NCI-H69 (cell line): ENCODE data around the gene FCN2.

Source experiments
- DNase-seq: peaks from one replicate; lab custom pipeline; 2025; lab: John Stamatoyannopoulos, UW

FCN2 gene

GRCh38 chr9:134869554-134870300 lies 10.9 kb upstream of the FCN2 start:
- no peak for DNase-seq

- no peak for DNase-seq
These were observed 10.3 kb upstream of the FCN2 start for GRCh38 chr9:134870301-134870694.

GRCh38 chr9:134870746-134871662 lies 9.6 kb upstream of the FCN2 start:
- no peak for DNase-seq

- no peak for DNase-seq
These were observed 8.8 kb upstream of the FCN2 start for GRCh38 chr9:134871697-134872340.

- DNase-seq = no peak
These were observed 8.0 kb upstream of the FCN2 start for GRCh38 chr9:134872482-134873231.

GRCh38 chr9:134875371-134875770 lies 5.2 kb upstream of the FCN2 start:
- no peak for DNase-seq

GRCh38 chr9:134877541-134877940 lies 3.1 kb upstream of the FCN2 start:
- DNase-seq = no peak

GRCh38 chr9:134879664-134880483 lies 736 bp upstream of the FCN2 start:
- no peak for DNase-seq

- no peak for DNase-seq
These were observed 682 bp downstream of the FCN2 start for GRCh38 chr9:134881313-134881670.

GRCh38 chr9:134882204-134882785 lies 1.7 kb downstream of the FCN2 start:
- no peak for DNase-seq

- no peak for DNase-seq
These were observed 2.6 kb downstream of the FCN2 start for GRCh38 chr9:134883040-134883782.

- no peak for DNase-seq
These were observed 3.9 kb downstream of the FCN2 start for GRCh38 chr9:134884492-134884891.

GRCh38 chr9:134885001-134885678 lies 4.5 kb downstream of the FCN2 start:
- DNase-seq = no peak

- no peak for DNase-seq
These were observed 5.2 kb downstream of the FCN2 start for GRCh38 chr9:134885679-134886412.

- DNase-seq = no peak
These were observed 5.9 kb downstream of the FCN2 start for GRCh38 chr9:134886413-134886913.

GRCh38 chr9:134887219-134887618 lies 6.6 kb downstream of the FCN2 start:
- no peak for DNase-seq

- no peak for DNase-seq
These were observed 7.3 kb downstream of the FCN2 start for GRCh38 chr9:134887686-134888602.
